WTC11 (cell line): ENCODE measurements around the gene CA5A.

Experiments
- CTCF ChIP-seq: fragments of 200-600 bp; IDR thresholded peaks from 2 replicates; pipeline ENCODE4 v1.8.0; 2022; ENCODE audit warnings: antibody characterized with exemption
- ELF4 ChIP-seq: sonication (generic); formaldehyde crosslinking; IDR thresholded peaks from 2 replicates; pipeline ENCODE4 v1.8.1; 2022; ENCODE audit warnings: low read depth, mild to moderate bottlenecking, moderate library complexity, missing genetic modification reagents
- MAX ChIP-seq: sonication (generic); formaldehyde crosslinking; IDR thresholded peaks from 2 replicates; pipeline ENCODE4 v1.8.0; 2022; ENCODE audit warnings: mild to moderate bottlenecking, missing genetic modification reagents
- NR2C2 ChIP-seq: sonication (generic); formaldehyde crosslinking; IDR thresholded peaks from 2 replicates; pipeline ENCODE4 v1.8.0; 2022; ENCODE audit warnings: mild to moderate bottlenecking, missing genetic modification reagents
- ZNF219 ChIP-seq: sonication (generic); formaldehyde crosslinking; IDR thresholded peaks from 2 replicates; pipeline ENCODE4 v1.8.0; 2023; ENCODE audit warnings: missing genetic modification reagents, mild to moderate bottlenecking, borderline replicate concordance

GRCh38 chr16:87942680-87943079, 6.4 kb upstream of the CA5A start:
- no peak for TF ChIP-seq MAX (CRISPR knock-in tag)
- TF ChIP-seq ELF4 (CRISPR knock-in tag) = no peak
- no peak for TF ChIP-seq ZNF219
- TF ChIP-seq CTCF = no peak
- no peak for TF ChIP-seq NR2C2 (CRISPR knock-in tag)
